Upper lobe of right lung (tissue), 1 donor: ENCODE results near the gene NPS. TPM values are rescaled to one million over a fixed set of nuclear protein-coding genes. Genes with fewer than 3 reads are reported as not detected.

ENCODE experiments used
- ATAC-seq: fragments of 200-7000 bp; cut with Tn5 transposase; one replicate; pipeline ENCODE4 v1.9.1; 2020; ENCODE audit warnings: mild to moderate bottlenecking, moderate library complexity
- DNase-seq: peaks from one replicate; pipeline ENCODE4 v3.0.0-alpha.2; 2020
- H3K27ac ChIP-seq: fragments of 200-600 bp; one replicate; pipeline ENCODE4 v1.8.0; 2022
- H3K27me3 ChIP-seq: fragments of 200-600 bp; one replicate; pipeline ENCODE4 v1.8.0; 2022; ENCODE audit warnings: mild to moderate bottlenecking
- H3K36me3 ChIP-seq: fragments of 200-600 bp; one replicate; pipeline ENCODE4 v1.8.0; 2022
- H3K4me1 ChIP-seq: fragments of 200-600 bp; one replicate; pipeline ENCODE4 v1.8.0; 2022
- H3K4me3 ChIP-seq: fragments of 200-600 bp; one replicate; pipeline ENCODE4 v1.8.0; 2022; ENCODE audit warnings: mild to moderate bottlenecking
- H3K9me3 ChIP-seq: fragments of 200-600 bp; one replicate; pipeline ENCODE4 v1.8.0; 2022
- CTCF ChIP-seq: fragments of 200-600 bp; IDR thresholded peaks from one replicate; pipeline ENCODE4 v1.8.0; 2022; ENCODE audit warnings: antibody characterized with exemption
- intact Hi-C: fragments of 100-400 bp; cut with DNase I; formaldehyde crosslinking; loops from one replicate; pipeline ENCODE4 v1.11.0; 2022
- total RNA-seq: library from RNA; stranded (reverse); fragmentation: NEBNext Ultra II Directional; extraction: Animal tissue kit (Norgen Biotek cat#: 25700); gene quantifications from one replicate; pipeline ENCODE4 v1.2.1, GENCODE V29; 2021
- donor health status: DM: no; HTN: yes; CAD: no; lungs with severe emphysema.

Gene NPS
- total RNA-seq, 1 donor from 2014 or later: not detected

- Histone ChIP-seq H3K4me1 (no peaks in the 10 kb centered on the region), H3K9me3 (no peaks in the 10 kb centered on the region), H3K27ac (no peak overlapping the region), H3K36me3 (no peaks in the 10 kb centered on the region), H3K27me3 (no peaks in the 10 kb centered on the region), H3K4me3 (no peak overlapping the region)
- intact Hi-C loops: no loop called here
- no peak for TF ChIP-seq CTCF
- DNase-seq (no peak), ATAC-seq (no peak)
Measured at GRCh38 chr10:127536972-127537760, 11.9 kb upstream of the NPS start.

- ATAC-seq (no peak), DNase-seq (no peak)
- Histone ChIP-seq H3K4me1 (no peaks in the 10 kb centered on the region), H3K27ac (no peak overlapping the region), H3K27me3 (no peaks in the 10 kb centered on the region), H3K4me3 (no peak overlapping the region), H3K36me3 (no peaks in the 10 kb centered on the region), H3K9me3 (no peaks in the 10 kb centered on the region)
- TF ChIP-seq CTCF: no peak
- intact Hi-C loops: no loop called here
Measured at GRCh38 chr10:127537924-127538323, 11.2 kb upstream of the NPS start.

- peaks cover 6% of the 10 kb centered on the region for H3K9me3 ChIP-seq
- no peaks in the 10 kb centered on the region for H3K36me3 ChIP-seq
- ATAC-seq (no peak), DNase-seq (no peak)
- H3K27me3 ChIP-seq: no peaks in the 10 kb centered on the region
- intact Hi-C loops: no loop called here
- H3K27ac ChIP-seq: no peak overlapping the region
- TF ChIP-seq CTCF: no peak
- H3K4me1 ChIP-seq: no peaks in the 10 kb centered on the region
- H3K4me3 ChIP-seq: no peak overlapping the region
Measured at GRCh38 chr10:127548022-127548421, 1.1 kb upstream of the NPS start.

- no peak overlapping the region for H3K27ac ChIP-seq
- no peaks in the 10 kb centered on the region for H3K4me1 ChIP-seq
- no peak for DNase-seq
- no peaks in the 10 kb centered on the region for H3K36me3 ChIP-seq
- no peak for ATAC-seq
- H3K9me3 ChIP-seq: peaks cover 6% of the 10 kb centered on the region
- intact Hi-C loops: no loop called here
- H3K4me3 ChIP-seq: no peak overlapping the region
- no peak for TF ChIP-seq CTCF
- H3K27me3 ChIP-seq: no peaks in the 10 kb centered on the region
Measured at GRCh38 chr10:127550861-127551260, 1.8 kb downstream of the NPS start.

- Histone ChIP-seq H3K27me3 (no peaks in the 10 kb centered on the region), H3K9me3 (no peaks in the 10 kb centered on the region), H3K36me3 (no peaks in the 10 kb centered on the region), H3K27ac (no peak overlapping the region), H3K4me3 (no peak overlapping the region), H3K4me1 (no peaks in the 10 kb centered on the region)
- ATAC-seq: no peak
- no peak for TF ChIP-seq CTCF
- intact Hi-C loops: no loop called here
- no peak for DNase-seq
Measured at GRCh38 chr10:127552446-127552845, 3.3 kb downstream of the NPS start.
